SK-N-SH treated with all-trans-retinoic acid at 6 μM for 48 hours (cell line): Measurements from ENCODE around the gene APBA2.

ENCODE experiments used
- ATAC-seq: fragments of 200-7000 bp; cut with Tn5 transposase; 3 replicates; pipeline ENCODE4 v1.9.1; 2020; ENCODE audit warnings: mild to moderate bottlenecking, moderate library complexity
- ARNTL ChIP-seq: fragments of 450-650 bp; formaldehyde crosslinking; IDR thresholded peaks from 2 replicates; pipeline ENCODE4 v1.5.0; 2020; ENCODE audit warnings: low read depth, mild to moderate bottlenecking, moderate library complexity, borderline replicate concordance
- BACH2 ChIP-seq: fragments of 250-450 bp; sonication (Bioruptor Pico); IDR thresholded peaks from 2 replicates; pipeline ENCODE4 v1.9.0; 2021; ENCODE audit warnings: mild to moderate bottlenecking, borderline replicate concordance
- CSDC2 ChIP-seq: fragments of 250-450 bp; sonication (Bioruptor Pico); IDR thresholded peaks from 2 replicates; pipeline ENCODE4 v1.5.0; 2020; ENCODE audit warnings: mild to moderate bottlenecking, moderate library complexity
- ESRRG ChIP-seq: fragments of 250-450 bp; sonication (Bioruptor Pico); IDR thresholded peaks from 2 replicates; pipeline ENCODE4 v1.6.1; 2021; ENCODE audit warnings: mild to moderate bottlenecking
- GLIS3 ChIP-seq: fragments of 250-450 bp; sonication (Bioruptor Pico); IDR thresholded peaks from 2 replicates; pipeline ENCODE4 v1.5.0; 2020; ENCODE audit warnings: mild to moderate bottlenecking, moderate library complexity
- ISL1 ChIP-seq: fragments of 250-450 bp; sonication (Bioruptor Pico); IDR thresholded peaks from 2 replicates; pipeline ENCODE4 v2.1.2; 2022; ENCODE audit warnings: mild to moderate bottlenecking, moderate library complexity
- OSR1 ChIP-seq: fragments of 250-450 bp; sonication (Bioruptor Pico); IDR thresholded peaks from 2 replicates; pipeline ENCODE4 v1.8.0; 2022; ENCODE audit warnings: moderate library complexity, mild to moderate bottlenecking, inconsistent platforms
- PPARA ChIP-seq: fragments of 250-450 bp; sonication (Bioruptor Pico); IDR thresholded peaks from 2 replicates; pipeline ENCODE4 v1.5.0; 2020; ENCODE audit warnings: mild to moderate bottlenecking, borderline replicate concordance
- RARB ChIP-seq: fragments of 250-450 bp; sonication (Bioruptor Pico); IDR thresholded peaks from 2 replicates; pipeline ENCODE4 v1.8.0; 2021; ENCODE audit warnings: mild to moderate bottlenecking, moderate library complexity
- SNAI2 ChIP-seq: fragments of 250-450 bp; sonication (Bioruptor Pico); IDR thresholded peaks from 2 replicates; pipeline ENCODE4 v1.5.0; 2020; ENCODE audit warnings: mild to moderate bottlenecking, moderate library complexity
- TCF4 ChIP-seq: fragments of 250-450 bp; sonication (Bioruptor Pico); IDR thresholded peaks from 2 replicates; pipeline ENCODE4 v1.8.0; 2021; ENCODE audit warnings: mild to moderate bottlenecking, moderate library complexity, borderline replicate concordance
- TOX ChIP-seq: fragments of 250-450 bp; sonication (Bioruptor Pico); IDR thresholded peaks from 2 replicates; pipeline ENCODE4 v1.8.0; 2021; ENCODE audit warnings: mild to moderate bottlenecking, moderate library complexity, borderline replicate concordance
- ZFP3 ChIP-seq: fragments of 250-450 bp; sonication (Bioruptor Pico); IDR thresholded peaks from 2 replicates; pipeline ENCODE4 v1.5.0; 2020; ENCODE audit warnings: mild to moderate bottlenecking, moderate library complexity
- ZFP30 ChIP-seq: fragments of 450-650 bp; formaldehyde crosslinking; IDR thresholded peaks from 2 replicates; pipeline ENCODE4 v1.5.0; 2022; ENCODE audit warnings: mild to moderate bottlenecking, moderate library complexity
- ZNF565 ChIP-seq: fragments of 450-650 bp; formaldehyde crosslinking; conservative IDR thresholded peaks from 2 replicates; pipeline ENCODE4 v1.5.0; 2020; ENCODE audit warnings: low read depth, mild to moderate bottlenecking, moderate library complexity
- ZNF70 ChIP-seq: fragments of 450-650 bp; formaldehyde crosslinking; IDR thresholded peaks from 2 replicates; pipeline ENCODE4 v1.5.0; 2020; ENCODE audit warnings: mild to moderate bottlenecking, moderate library complexity
- ZNF8 ChIP-seq: fragments of 450-650 bp; formaldehyde crosslinking; IDR thresholded peaks from 2 replicates; pipeline ENCODE4 v1.5.0; 2020; ENCODE audit warnings: mild to moderate bottlenecking, moderate library complexity
- TF ChIP-seq, protein P1 (sequence below): fragments of 250-450 bp; sonication (Bioruptor Pico); IDR thresholded peaks from 2 replicates; pipeline ENCODE4 v1.8.0; 2020; ENCODE audit warnings: mild to moderate bottlenecking, moderate library complexity, borderline replicate concordance
- TF ChIP-seq, protein P2 (sequence below): fragments of 250-450 bp; sonication (Bioruptor Pico); IDR thresholded peaks from 2 replicates; pipeline ENCODE4 v1.5.1; 2021; ENCODE audit warnings: mild to moderate bottlenecking, moderate library complexity
- TF ChIP-seq, protein P3 (sequence below): fragments of 250-450 bp; sonication (Bioruptor Pico); IDR thresholded peaks from 2 replicates; pipeline ENCODE4 v1.5.1; 2020; ENCODE audit warnings: low read depth, mild to moderate bottlenecking, moderate library complexity
- TF ChIP-seq, protein P4 (sequence below): fragments of 250-450 bp; sonication (Bioruptor Pico); IDR thresholded peaks from 2 replicates; pipeline ENCODE4 v1.5.0; 2020; ENCODE audit warnings: mild to moderate bottlenecking, moderate library complexity
- TF ChIP-seq, protein P5 (sequence below): fragments of 250-450 bp; sonication (Bioruptor Pico); IDR thresholded peaks from 2 replicates; pipeline ENCODE4 v1.8.0; 2021; ENCODE audit warnings: low read depth, mild to moderate bottlenecking, moderate library complexity, borderline replicate concordance

The APBA2 gene

DNA sequence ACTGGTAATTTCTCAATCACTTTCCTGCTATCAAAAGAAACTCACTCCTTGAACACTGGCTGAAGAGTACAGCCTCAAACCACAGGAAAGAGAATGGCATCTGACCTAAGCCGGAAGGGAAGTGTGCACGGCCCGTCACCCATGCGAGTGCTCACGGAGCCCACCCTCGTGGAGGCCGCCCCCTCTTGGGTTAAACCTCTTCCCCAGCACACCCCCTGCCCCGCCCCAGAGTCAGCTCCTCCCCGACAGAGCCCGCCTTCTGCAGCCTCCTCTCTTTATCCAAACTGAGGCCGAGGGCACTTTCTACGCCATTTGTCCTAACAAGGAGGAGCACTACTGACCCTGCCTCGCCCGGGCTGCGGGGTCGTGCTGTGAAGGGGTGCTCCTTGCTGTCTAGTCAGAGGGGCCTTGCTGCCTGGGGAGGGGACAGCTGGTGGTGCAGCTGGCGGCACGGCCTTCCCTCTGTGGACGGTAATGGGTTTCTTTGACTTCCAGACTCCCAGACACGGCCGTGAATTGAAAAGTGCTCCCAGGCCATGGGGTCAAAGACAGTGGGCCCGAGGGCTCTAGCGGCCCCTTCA lies 246.2 kb downstream of the APBA2 start:
- ATAC-seq: no peak
- TF ChIP-seq GLIS3 (CRISPR knock-in tag) (no peak), ZNF70 (no peak), ISL1 (CRISPR knock-in tag) (no peak), TOX (no peak), PPARA (no peak), ZNF565 (CRISPR knock-in tag) (no peak), ESRRG (CRISPR knock-in tag) (no peak), SNAI2 (no peak), ZFP30 (CRISPR knock-in tag) (no peak), BACH2 (no peak), ARNTL (CRISPR knock-in tag) (no peak), ZNF8 (CRISPR knock-in tag) (no peak)
- TF ChIP-seq, protein P1, sequence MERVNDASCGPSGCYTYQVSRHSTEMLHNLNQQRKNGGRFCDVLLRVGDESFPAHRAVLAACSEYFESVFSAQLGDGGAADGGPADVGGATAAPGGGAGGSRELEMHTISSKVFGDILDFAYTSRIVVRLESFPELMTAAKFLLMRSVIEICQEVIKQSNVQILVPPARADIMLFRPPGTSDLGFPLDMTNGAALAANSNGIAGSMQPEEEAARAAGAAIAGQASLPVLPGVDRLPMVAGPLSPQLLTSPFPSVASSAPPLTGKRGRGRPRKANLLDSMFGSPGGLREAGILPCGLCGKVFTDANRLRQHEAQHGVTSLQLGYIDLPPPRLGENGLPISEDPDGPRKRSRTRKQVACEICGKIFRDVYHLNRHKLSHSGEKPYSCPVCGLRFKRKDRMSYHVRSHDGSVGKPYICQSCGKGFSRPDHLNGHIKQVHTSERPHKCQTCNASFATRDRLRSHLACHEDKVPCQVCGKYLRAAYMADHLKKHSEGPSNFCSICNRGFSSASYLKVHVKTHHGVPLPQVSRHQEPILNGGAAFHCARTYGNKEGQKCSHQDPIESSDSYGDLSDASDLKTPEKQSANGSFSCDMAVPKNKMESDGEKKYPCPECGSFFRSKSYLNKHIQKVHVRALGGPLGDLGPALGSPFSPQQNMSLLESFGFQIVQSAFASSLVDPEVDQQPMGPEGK: no peak
- TF ChIP-seq, protein P2, sequence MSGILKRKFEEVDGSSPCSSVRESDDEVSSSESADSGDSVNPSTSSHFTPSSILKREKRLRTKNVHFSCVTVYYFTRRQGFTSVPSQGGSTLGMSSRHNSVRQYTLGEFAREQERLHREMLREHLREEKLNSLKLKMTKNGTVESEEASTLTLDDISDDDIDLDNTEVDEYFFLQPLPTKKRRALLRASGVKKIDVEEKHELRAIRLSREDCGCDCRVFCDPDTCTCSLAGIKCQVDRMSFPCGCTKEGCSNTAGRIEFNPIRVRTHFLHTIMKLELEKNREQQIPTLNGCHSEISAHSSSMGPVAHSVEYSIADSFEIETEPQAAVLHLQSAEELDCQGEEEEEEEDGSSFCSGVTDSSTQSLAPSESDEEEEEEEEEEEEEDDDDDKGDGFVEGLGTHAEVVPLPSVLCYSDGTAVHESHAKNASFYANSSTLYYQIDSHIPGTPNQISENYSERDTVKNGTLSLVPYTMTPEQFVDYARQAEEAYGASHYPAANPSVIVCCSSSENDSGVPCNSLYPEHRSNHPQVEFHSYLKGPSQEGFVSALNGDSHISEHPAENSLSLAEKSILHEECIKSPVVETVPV: no peak
- TF ChIP-seq, protein P3, sequence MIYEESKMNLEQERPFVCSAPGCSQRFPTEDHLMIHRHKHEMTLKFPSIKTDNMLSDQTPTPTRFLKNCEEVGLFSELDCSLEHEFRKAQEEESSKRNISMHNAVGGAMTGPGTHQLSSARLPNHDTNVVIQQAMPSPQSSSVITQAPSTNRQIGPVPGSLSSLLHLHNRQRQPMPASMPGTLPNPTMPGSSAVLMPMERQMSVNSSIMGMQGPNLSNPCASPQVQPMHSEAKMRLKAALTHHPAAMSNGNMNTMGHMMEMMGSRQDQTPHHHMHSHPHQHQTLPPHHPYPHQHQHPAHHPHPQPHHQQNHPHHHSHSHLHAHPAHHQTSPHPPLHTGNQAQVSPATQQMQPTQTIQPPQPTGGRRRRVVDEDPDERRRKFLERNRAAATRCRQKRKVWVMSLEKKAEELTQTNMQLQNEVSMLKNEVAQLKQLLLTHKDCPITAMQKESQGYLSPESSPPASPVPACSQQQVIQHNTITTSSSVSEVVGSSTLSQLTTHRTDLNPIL (CRISPR knock-in tag): no peak
- TF ChIP-seq, protein P4, sequence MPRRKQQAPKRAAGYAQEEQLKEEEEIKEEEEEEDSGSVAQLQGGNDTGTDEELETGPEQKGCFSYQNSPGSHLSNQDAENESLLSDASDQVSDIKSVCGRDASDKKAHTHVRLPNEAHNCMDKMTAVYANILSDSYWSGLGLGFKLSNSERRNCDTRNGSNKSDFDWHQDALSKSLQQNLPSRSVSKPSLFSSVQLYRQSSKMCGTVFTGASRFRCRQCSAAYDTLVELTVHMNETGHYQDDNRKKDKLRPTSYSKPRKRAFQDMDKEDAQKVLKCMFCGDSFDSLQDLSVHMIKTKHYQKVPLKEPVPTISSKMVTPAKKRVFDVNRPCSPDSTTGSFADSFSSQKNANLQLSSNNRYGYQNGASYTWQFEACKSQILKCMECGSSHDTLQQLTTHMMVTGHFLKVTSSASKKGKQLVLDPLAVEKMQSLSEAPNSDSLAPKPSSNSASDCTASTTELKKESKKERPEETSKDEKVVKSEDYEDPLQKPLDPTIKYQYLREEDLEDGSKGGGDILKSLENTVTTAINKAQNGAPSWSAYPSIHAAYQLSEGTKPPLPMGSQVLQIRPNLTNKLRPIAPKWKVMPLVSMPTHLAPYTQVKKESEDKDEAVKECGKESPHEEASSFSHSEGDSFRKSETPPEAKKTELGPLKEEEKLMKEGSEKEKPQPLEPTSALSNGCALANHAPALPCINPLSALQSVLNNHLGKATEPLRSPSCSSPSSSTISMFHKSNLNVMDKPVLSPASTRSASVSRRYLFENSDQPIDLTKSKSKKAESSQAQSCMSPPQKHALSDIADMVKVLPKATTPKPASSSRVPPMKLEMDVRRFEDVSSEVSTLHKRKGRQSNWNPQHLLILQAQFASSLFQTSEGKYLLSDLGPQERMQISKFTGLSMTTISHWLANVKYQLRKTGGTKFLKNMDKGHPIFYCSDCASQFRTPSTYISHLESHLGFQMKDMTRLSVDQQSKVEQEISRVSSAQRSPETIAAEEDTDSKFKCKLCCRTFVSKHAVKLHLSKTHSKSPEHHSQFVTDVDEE (CRISPR knock-in tag): no peak

DNA sequence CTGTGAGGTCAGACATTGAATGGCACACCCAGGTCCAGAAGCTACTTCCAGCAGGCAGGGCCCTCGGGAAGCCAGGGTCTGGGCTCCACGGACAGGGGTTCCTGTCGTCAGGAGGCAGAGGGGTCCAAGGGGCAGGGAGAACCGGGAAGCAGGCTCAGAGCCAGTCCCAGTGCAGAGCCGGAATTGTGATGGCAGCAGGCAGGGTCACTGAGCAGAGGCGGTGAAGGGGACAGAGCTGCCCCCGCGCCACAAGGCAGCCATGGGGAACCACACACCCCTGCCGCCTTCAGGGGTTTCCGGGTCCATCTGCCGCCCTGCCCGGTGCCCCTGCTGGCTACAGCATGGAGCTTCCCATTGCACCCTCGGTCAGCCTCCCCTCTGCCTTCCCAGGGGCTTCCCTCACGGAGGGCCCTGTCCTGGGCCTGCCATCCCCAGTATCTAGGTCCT lies 247.0 kb downstream of the APBA2 start:
- TF ChIP-seq ZFP3 (CRISPR knock-in tag) (no peak), ESRRG (CRISPR knock-in tag) (no peak), ZNF70 (no peak), GLIS3 (CRISPR knock-in tag) (no peak), SNAI2 (no peak), RARB (CRISPR knock-in tag) (no peak), ZFP30 (CRISPR knock-in tag) (no peak), TOX (no peak), CSDC2 (CRISPR knock-in tag) (no peak), OSR1 (CRISPR knock-in tag) (no peak), ZNF565 (CRISPR knock-in tag) (no peak), ZNF8 (CRISPR knock-in tag) (no peak), TCF4 (CRISPR knock-in tag) (no peak), PPARA (no peak)
- TF ChIP-seq, protein P4 (CRISPR knock-in tag): no peak
- TF ChIP-seq, protein P5, sequence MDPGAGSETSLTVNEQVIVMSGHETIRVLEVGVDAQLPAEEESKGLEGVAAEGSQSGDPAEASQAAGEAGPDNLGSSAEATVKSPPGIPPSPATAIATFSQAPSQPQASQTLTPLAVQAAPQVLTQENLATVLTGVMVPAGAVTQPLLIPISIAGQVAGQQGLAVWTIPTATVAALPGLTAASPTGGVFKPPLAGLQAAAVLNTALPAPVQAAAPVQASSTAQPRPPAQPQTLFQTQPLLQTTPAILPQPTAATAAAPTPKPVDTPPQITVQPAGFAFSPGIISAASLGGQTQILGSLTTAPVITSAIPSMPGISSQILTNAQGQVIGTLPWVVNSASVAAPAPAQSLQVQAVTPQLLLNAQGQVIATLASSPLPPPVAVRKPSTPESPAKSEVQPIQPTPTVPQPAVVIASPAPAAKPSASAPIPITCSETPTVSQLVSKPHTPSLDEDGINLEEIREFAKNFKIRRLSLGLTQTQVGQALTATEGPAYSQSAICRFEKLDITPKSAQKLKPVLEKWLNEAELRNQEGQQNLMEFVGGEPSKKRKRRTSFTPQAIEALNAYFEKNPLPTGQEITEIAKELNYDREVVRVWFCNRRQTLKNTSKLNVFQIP (CRISPR knock-in tag): no peak
- TF ChIP-seq, protein P1: no peak
- ATAC-seq: no peak
